Epithelial cell of esophagus (primary cell): ENCODE data around the gene KIAA0825.

Experiments used
- DNase-seq: peaks from one replicate; pipeline ENCODE4 v3.0.0; 2010; ENCODE audit warnings: low read depth
- H3K4me3 ChIP-seq: 2 replicates; pipeline ENCODE4 v1.5.1; 2011; ENCODE audit warnings: mild to moderate bottlenecking, low read length, control low read depth
- CTCF ChIP-seq: IDR thresholded peaks from 2 replicates; pipeline ENCODE4 v1.5.1; 2011; ENCODE audit warnings: low read depth, mild to moderate bottlenecking, low read length, control low read depth, inconsistent platforms; ENCODE audit not compliant: insufficient read depth; ENCODE audit errors: missing control alignments

KIAA0825 gene

GRCh38 chr5:94467954-94468930 is 150.2 kb downstream of the KIAA0825 start:
- TF ChIP-seq CTCF, result no peak
- H3K4me3 ChIP-seq, result no peak overlapping the region
- DNase-seq, result no peak

- H3K4me3 ChIP-seq, result no peak overlapping the region
- DNase-seq, result no peak
- no peak for TF ChIP-seq CTCF
Observed at GRCh38 chr5:94467346-94467953, 151.0 kb downstream of the KIAA0825 start.

- no peak for TF ChIP-seq CTCF
- no peak for DNase-seq
- no peak overlapping the region for H3K4me3 ChIP-seq
Observed at GRCh38 chr5:94463739-94464138, 154.7 kb downstream of the KIAA0825 start.

- H3K4me3 ChIP-seq, result no peak overlapping the region
- TF ChIP-seq CTCF, result no peak
- no peak for DNase-seq
Observed at GRCh38 chr5:94461131-94461530, 157.3 kb downstream of the KIAA0825 start.

GRCh38 chr5:94459915-94460314 is 158.5 kb downstream of the KIAA0825 start:
- no peak for TF ChIP-seq CTCF
- DNase-seq, result peak; percentile 3
- no peak overlapping the region for H3K4me3 ChIP-seq

GRCh38 chr5:94457788-94458187 is 160.6 kb downstream of the KIAA0825 start:
- DNase-seq, result no peak
- H3K4me3 ChIP-seq, result no peak overlapping the region
- TF ChIP-seq CTCF, result no peak
